Activated CD4-positive, alpha-beta T cell treated with anti-CD3 and anti-CD28 coated beads for 36 hours (primary cell): ENCODE measurements around the gene RPL19. TPM values are rescaled to one million over a fixed set of nuclear protein-coding genes. Genes with fewer than 3 reads are reported as not detected.

ENCODE experiments used
- ATAC-seq: fragments of 200-7000 bp; cut with Tn5 transposase; one replicate; pipeline ENCODE4 v1.10.0; 2021; ENCODE audit warnings: mild to moderate bottlenecking, moderate library complexity
- CTCF ChIA-PET: fragments of 350-600 bp; sonication (Branson Sonifier 250); formaldehyde crosslinking; loops from one replicate; lab custom pipeline; 2021; ENCODE audit warnings: antibody characterized with exemption; lab: Charles Lee
- POLR2A ChIA-PET: fragments of 350-600 bp; sonication (Branson Sonifier 250); formaldehyde crosslinking; loops from one replicate; lab custom pipeline; 2021; ENCODE audit warnings: antibody characterized with exemption, inconsistent platforms; lab: Charles Lee
- DNase-seq: peaks from one replicate; pipeline ENCODE4 v3.0.0-alpha.2; 2020
- H3K27ac Mint-ChIP-seq: one replicate; pipeline ENCODE4 v1.8.0; 2021; ENCODE audit warnings: mixed read lengths
- H3K27me3 Mint-ChIP-seq: one replicate; pipeline ENCODE4 v1.8.0; 2021; ENCODE audit warnings: mixed read lengths
- H3K36me3 Mint-ChIP-seq: one replicate; pipeline ENCODE4 v1.8.0; 2021; ENCODE audit warnings: low read depth, mixed read lengths
- H3K4me1 Mint-ChIP-seq: one replicate; pipeline ENCODE4 v1.8.0; 2021; ENCODE audit warnings: mixed read lengths
- H3K4me3 Mint-ChIP-seq: one replicate; pipeline ENCODE4 v1.8.0; 2021; ENCODE audit warnings: mild to moderate bottlenecking, moderate library complexity, mixed read lengths
- H3K9me3 Mint-ChIP-seq: one replicate; pipeline ENCODE4 v1.8.0; 2021; ENCODE audit warnings: low read depth, mixed read lengths
- intact Hi-C, 2 experiments: fragments of 100-400 bp; cut with DNase I in 1 of 2; cut with micrococcal nuclease in 1 of 2; formaldehyde crosslinking; loops; one replicate each; pipeline versions ENCODE4 v1.14.2 to v1.15.1; 2022 to 2024; cut with DNase I, micrococcal nuclease
- total RNA-seq, 2 experiments: library from RNA; stranded (reverse); gene quantifications; one replicate each; pipeline ENCODE4 v1.2.3, GENCODE V29; 2021

Gene RPL19
- total RNA-seq, 2 experiments from 2014 or later = 2,801 to 2,985 TPM

DNA sequence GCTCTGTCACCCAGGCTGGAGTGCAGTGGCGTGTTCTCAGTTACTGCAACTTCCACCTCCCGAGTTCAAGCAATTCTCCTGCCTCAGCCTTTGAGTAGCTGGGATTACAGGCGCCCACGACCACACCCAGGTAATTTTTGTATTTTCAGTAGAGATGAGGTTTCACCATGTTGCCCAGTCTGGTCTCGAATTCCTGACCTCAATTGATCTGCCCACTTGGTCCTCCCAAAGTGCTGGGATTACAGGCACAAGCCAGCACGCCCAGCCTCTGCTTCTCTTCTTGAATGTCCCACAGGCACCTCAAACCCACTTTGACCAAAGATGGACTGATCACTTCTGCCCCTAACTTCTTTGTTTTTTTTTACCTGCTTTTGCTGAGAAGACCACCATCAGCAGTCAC lies 29.5 kb upstream of the RPL19 start:
- Mint-ChIP-seq H3K4me1 (peaks cover 20% of the 10 kb centered on the region), H3K4me3 (no peak overlapping the region), H3K36me3 (no peaks in the 10 kb centered on the region), H3K27ac (no peak overlapping the region), H3K27me3 (peaks cover 18% of the 10 kb centered on the region), H3K9me3 (no peaks in the 10 kb centered on the region)
- ChIA-PET CTCF (interaction anchor here (0.6 to 1.6 kb wide), 3 partner anchors 67 to 479 kb away, joined by 3 to 4 read pairs (median 4); no protein-coding TSS in a partner anchor), POLR2A (interaction anchor here (0.6 kb wide), 1 partner anchor 36 kb away, joined by 3 read pairs; no protein-coding TSS in a partner anchor)
- DNase-seq (no peak), ATAC-seq (no peak)
- intact Hi-C loops = no loop called here

DNA sequence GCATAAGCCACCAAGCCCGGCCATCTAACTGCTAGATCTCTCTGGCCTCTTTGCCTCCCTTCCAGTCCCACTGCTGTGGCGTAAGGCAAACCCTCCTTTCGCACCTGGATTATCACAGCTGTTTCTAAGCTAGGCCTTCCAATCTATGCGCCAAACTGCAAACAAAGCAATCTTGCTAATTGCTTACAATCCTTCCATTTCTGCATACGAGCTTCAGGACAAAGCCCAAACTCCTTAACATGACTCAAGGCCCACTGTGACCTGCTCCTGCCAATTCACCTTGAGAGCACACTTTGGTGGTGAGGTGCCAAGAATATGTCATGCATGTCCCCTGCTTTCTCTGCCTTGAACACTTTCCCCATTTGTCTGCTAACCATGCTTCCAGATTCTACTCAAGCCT lies 28.1 kb upstream of the RPL19 start:
- CTCF ChIA-PET = interaction anchor here (0.7 to 4.5 kb wide), 6 partner anchors 12 to 332 kb away, joined by 3 to 49 read pairs (median 4); no protein-coding TSS in a partner anchor
- ATAC-seq (no peak), DNase-seq (no peak)
- peaks cover 16% of the 10 kb centered on the region for H3K4me1 Mint-ChIP-seq
- H3K9me3 Mint-ChIP-seq = no peaks in the 10 kb centered on the region
- no peaks in the 10 kb centered on the region for H3K36me3 Mint-ChIP-seq
- POLR2A ChIA-PET = interaction anchor here (0.9 kb wide), 1 partner anchor 23 kb away, joined by 3 read pairs; no protein-coding TSS in a partner anchor
- H3K27ac Mint-ChIP-seq = no peak overlapping the region
- H3K4me3 Mint-ChIP-seq = no peak overlapping the region
- intact Hi-C loops = no loop called here
- peaks cover 6% of the 10 kb centered on the region for H3K27me3 Mint-ChIP-seq

DNA sequence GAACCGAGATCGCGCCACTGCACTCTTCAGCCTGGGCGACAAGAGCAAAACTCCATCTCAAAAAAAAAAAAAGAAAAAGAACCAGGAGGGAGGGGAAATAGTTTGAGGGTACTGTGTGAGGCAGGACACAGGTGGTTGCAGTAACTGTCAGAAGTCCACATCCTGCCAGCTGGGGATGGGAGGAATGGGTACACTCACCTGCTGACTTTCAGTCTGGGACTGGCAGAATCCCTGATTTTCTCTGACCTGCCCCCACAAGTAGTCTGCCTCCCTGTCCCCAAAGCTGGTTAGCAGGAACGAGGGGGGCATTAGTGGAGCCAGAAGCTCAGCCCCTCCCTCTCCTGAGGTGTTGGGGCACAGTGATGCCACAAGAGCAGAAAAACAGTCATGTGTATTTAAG lies 27.0 kb upstream of the RPL19 start:
- no peak overlapping the region for H3K27ac Mint-ChIP-seq
- H3K27me3 Mint-ChIP-seq = peaks cover 2% of the 10 kb centered on the region
- ATAC-seq (no peak), DNase-seq (no peak)
- H3K4me1 Mint-ChIP-seq = peaks cover 9% of the 10 kb centered on the region
- no peak overlapping the region for H3K4me3 Mint-ChIP-seq
- H3K9me3 Mint-ChIP-seq = no peaks in the 10 kb centered on the region
- CTCF ChIA-PET = interaction anchor here (0.7 to 5.7 kb wide), 10 partner anchors 8 to 234 kb away, joined by 3 to 76 read pairs (median 4); partner anchors contain the start of genes ARL5C and RPL19
- peaks cover 10% of the 10 kb centered on the region for H3K36me3 Mint-ChIP-seq
- intact Hi-C loops = no loop called here
- POLR2A ChIA-PET = interaction anchor here (2.1 kb wide), 1 partner anchor 21 kb away, joined by 4 read pairs; the partner anchor contains the start of gene PLXDC1

DNA sequence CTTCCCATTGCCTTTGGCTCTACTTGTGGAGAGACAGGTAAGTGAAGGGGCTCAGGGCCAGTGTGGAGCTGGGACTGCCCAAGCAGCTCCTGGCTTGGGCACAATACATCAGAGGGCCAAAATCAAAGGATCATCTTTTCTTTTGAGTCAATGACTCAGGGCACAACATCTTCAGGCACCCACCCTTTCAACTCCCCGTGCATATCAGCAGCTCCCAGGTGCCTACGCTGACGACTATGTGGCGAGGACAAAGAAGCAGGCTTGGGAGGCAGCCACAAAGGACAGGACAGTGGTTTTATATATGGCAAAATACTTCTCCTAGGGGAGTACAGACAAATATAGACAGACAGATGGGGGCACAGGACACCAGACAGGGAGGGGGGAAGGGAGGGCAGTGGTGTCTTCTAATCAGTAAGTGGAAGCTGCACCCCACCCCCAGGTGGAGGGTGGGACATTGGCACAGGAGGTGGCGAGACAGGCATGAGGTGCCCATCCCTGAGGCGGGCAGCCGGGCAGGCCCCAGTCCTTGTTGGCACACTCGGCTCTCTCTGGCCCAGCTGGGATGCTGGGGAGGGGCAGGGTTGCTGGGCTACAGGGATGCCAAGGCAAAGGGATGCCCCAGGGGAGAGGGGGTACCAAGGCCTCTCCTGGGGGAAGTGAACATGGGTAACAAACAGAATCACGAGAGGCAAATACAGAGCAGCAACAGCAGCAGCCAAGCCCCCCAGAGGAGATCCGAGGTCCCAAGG lies 26.4 kb upstream of the RPL19 start:
- intact Hi-C loops = no loop called here

DNA sequence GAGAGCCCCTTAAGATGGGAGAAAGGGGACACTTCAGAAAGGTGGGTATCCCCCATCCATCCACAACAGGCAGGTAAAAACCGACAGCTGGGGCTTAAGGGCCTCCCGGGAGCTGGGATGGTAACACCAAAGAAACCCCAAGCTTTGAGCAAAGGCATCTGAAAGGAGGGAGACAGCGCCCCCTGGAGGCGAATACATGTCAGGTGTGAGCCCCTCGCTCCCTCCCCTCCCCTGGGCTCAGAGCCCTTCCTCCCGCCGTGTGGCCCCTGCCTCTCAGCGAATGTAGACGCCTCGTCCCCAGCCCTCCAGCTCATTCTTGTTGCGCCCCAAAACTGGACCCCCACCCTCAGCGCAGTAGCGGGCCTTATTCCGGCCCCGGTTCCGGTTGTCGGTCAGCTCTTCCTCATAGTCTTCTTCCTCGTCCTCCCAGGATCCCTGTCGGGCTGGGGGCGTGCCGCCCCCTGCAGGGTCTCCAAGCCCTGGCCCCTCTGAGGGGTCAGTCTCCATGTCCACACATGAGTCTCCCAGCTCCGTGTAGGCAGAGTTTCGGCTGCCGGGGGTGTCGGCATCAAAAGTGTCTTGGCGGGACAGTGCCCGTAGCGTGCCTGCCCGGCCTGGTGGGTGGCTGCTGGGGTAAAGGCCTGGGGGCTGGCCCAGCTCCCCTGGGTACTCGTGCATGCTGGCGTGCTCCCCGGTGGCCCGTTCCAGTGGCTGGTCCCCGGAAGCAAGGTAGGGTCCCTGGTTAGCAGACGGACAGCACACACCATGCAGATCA lies 25.0 kb upstream of the RPL19 start:
- peaks cover 10% of the 10 kb centered on the region for H3K36me3 Mint-ChIP-seq
- ATAC-seq = peak; percentile 88
- DNase-seq = peak; percentile 87
- H3K4me1 Mint-ChIP-seq = peaks cover 9% of the 10 kb centered on the region
- H3K27me3 Mint-ChIP-seq = no peaks in the 10 kb centered on the region
- no peak overlapping the region for H3K4me3 Mint-ChIP-seq
- POLR2A ChIA-PET = interaction anchor here (0.6 to 2.1 kb wide), 4 partner anchors 17 to 88 kb away, joined by 3 to 4 read pairs (median 4); partner anchors contain the start of genes PLXDC1 and RPL19
- H3K27ac Mint-ChIP-seq = no peak overlapping the region
- CTCF ChIA-PET = interaction anchor here (0.6 to 5.7 kb wide), 34 partner anchors 8 to 441 kb away, joined by 3 to 76 read pairs (median 4); partner anchors contain the start of gene ARL5C
- intact Hi-C loops = loop anchor here in 1 of 2 experiments (1.0 kb wide), 2 partner anchors 10 to 192 kb away; no protein-coding TSS in a partner anchor
- H3K9me3 Mint-ChIP-seq = no peaks in the 10 kb centered on the region

More for the DNA sequence above, 26.4 kb upstream of the RPL19 start:
- Mint-ChIP-seq H3K4me1 (peaks cover 9% of the 10 kb centered on the region), H3K9me3 (no peaks in the 10 kb centered on the region), H3K4me3 (no peak overlapping the region), H3K27me3 (no peaks in the 10 kb centered on the region), H3K36me3 (peaks cover 10% of the 10 kb centered on the region), H3K27ac (no peak overlapping the region)
- POLR2A ChIA-PET = interaction anchor here (2.1 kb wide), 1 partner anchor 22 kb away, joined by 4 read pairs; the partner anchor contains the start of gene PLXDC1
- no peak for ATAC-seq
- CTCF ChIA-PET = interaction anchor here (0.7 to 5.7 kb wide), 20 partner anchors 9 to 237 kb away, joined by 3 to 76 read pairs (median 3); partner anchors contain the start of genes ARL5C and RPL19
- DNase-seq = no peak

DNA sequence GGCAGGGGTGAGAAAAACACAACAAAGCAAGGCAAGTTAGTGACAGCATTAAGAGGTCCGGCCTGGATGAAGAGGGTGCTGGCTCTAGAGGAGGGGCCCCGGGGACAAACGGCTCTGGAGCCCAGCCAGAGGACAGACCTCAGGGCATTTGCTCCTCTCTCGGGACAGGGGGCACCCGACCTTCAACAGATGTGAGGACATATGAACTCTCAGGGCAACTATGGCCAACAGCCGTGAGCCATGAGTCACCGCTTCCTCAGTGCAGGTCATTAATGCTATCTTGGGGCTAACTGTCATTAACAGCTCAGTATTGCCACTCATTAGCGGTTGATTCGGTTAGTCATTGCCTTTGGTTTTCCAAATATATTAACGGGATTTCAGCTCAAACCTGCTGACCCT lies 24.4 kb upstream of the RPL19 start:
- H3K4me1 Mint-ChIP-seq = peaks cover 9% of the 10 kb centered on the region
- H3K36me3 Mint-ChIP-seq = peaks cover 10% of the 10 kb centered on the region
- H3K4me3 Mint-ChIP-seq = no peak overlapping the region
- DNase-seq (no peak), ATAC-seq (no peak)
- no peak overlapping the region for H3K27ac Mint-ChIP-seq
- POLR2A ChIA-PET = interaction anchor here (0.6 to 1.2 kb wide), 2 partner anchors 24 to 89 kb away, joined by 3 to 4 read pairs; partner anchors contain the start of gene RPL19
- H3K27me3 Mint-ChIP-seq = no peaks in the 10 kb centered on the region
- intact Hi-C loops = loop anchor here in 1 of 2 experiments (1.0 kb wide), 2 partner anchors 10 to 192 kb away; no protein-coding TSS in a partner anchor
- H3K9me3 Mint-ChIP-seq = no peaks in the 10 kb centered on the region
- CTCF ChIA-PET = interaction anchor here (0.6 to 5.7 kb wide), 22 partner anchors 8 to 441 kb away, joined by 3 to 76 read pairs (median 5); partner anchors contain the start of gene ARL5C

DNA sequence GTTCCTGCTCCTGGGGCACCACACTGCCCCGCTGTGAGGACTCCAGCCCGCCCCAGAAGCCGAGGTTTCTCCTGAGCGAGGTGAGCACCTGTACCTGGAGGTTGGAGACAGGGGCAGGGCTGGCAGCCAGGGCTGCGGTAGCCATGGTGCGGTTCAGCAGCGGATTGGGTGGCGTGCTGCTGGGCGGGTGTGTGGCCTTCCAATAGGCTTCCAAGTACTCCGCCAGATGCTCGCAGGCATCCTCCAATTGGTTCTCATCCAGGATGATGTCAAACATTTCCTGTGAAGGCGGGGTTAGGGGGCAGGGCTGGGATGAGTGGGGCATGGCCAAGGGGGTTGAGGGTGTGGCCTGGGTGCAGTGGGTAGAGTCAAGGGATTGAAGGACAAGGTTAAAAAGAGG lies 22.8 kb upstream of the RPL19 start:
- H3K4me1 Mint-ChIP-seq = peaks cover 9% of the 10 kb centered on the region
- intact Hi-C loops = no loop called here
- peak; percentile 29 for DNase-seq
- ChIA-PET CTCF (interaction anchor here (5.7 kb wide), 1 partner anchor 12 kb away, joined by 76 read pairs; the partner anchor contains the start of gene ARL5C), POLR2A (no interaction called here)
- peaks cover 10% of the 10 kb centered on the region for H3K36me3 Mint-ChIP-seq
- H3K4me3 Mint-ChIP-seq = no peak overlapping the region
- peak; percentile 31 for ATAC-seq
- no peak overlapping the region for H3K27ac Mint-ChIP-seq
- no peaks in the 10 kb centered on the region for H3K27me3 Mint-ChIP-seq
- H3K9me3 Mint-ChIP-seq = no peaks in the 10 kb centered on the region

DNA sequence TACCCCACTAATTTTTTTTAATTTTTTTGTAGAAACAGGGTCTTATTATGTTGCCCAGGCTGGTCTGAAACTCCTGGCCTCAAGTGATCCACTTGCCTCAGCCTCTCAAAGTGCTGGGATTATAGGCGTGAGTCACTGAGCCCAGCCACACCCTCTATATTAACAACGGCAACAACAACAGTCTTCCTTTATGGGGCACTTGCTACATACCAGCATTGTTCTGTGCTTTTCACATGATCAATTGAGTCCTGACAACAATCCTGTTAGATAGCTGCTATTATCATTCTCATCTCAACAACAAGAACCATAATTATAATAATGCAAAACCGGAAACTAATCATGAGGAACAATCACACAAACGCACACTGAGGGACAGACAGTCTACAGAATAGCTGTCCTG lies 21.5 kb upstream of the RPL19 start:
- intact Hi-C loops = no loop called here
- Mint-ChIP-seq H3K36me3 (peaks cover 15% of the 10 kb centered on the region), H3K9me3 (no peaks in the 10 kb centered on the region), H3K27me3 (no peaks in the 10 kb centered on the region), H3K4me3 (no peak overlapping the region), H3K4me1 (peaks cover 4% of the 10 kb centered on the region), H3K27ac (no peak overlapping the region)
- ChIA-PET POLR2A (no interaction called here), CTCF (interaction anchor here (0.6 to 0.7 kb wide), 2 partner anchors 33 to 61 kb away, joined by 3 to 4 read pairs; no protein-coding TSS in a partner anchor)
- ATAC-seq = no peak
- DNase-seq = no peak

DNA sequence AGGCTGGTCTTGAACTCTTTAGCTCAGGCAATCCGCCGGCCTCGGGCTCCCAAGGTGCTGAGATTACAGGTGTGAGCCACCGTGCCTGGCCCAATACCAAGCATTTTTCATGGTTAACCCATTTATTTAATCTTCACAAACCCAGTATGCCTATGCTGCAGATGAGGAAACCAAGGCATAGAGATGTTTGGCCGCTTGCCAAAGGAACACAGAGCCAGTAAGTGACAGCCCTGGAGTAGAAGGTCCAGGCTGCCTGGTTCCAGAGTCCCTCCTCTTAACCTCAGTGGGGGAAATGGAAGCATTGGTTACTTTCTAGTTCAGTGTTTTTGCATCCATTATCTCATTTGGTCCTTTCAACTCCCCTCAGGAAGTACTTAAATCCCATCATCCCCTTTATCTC lies 18.8 kb upstream of the RPL19 start:
- ATAC-seq = no peak
- H3K27ac Mint-ChIP-seq = no peak overlapping the region
- H3K4me1 Mint-ChIP-seq = no peaks in the 10 kb centered on the region
- ChIA-PET POLR2A (no interaction called here), CTCF (no interaction called here)
- peaks cover 25% of the 10 kb centered on the region for H3K36me3 Mint-ChIP-seq
- no peaks in the 10 kb centered on the region for H3K27me3 Mint-ChIP-seq
- intact Hi-C loops = no loop called here
- no peaks in the 10 kb centered on the region for H3K9me3 Mint-ChIP-seq
- no peak overlapping the region for H3K4me3 Mint-ChIP-seq
- no peak for DNase-seq

DNA sequence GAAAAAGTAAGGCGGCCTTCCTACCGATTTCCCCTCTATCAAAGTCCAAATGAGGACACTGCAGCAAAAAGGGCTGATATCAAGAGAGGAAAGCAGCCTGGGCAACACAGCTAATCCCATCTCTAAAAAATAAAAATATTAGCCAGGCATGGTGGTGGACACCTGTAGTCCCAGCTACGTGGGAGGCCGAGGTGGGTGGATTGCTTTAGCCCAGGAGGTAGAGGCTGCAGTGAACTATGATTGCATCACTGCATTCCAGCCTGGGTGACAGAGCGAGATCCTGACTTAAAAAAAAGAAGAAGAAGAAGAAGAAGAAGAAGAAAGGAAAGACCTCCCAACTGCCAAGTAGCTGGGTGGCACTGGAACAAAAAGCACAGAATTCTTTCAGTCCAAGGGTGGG lies 17.0 kb upstream of the RPL19 start:
- Mint-ChIP-seq H3K4me1 (no peaks in the 10 kb centered on the region), H3K36me3 (peaks cover 23% of the 10 kb centered on the region), H3K27me3 (no peaks in the 10 kb centered on the region), H3K9me3 (no peaks in the 10 kb centered on the region), H3K27ac (no peak overlapping the region), H3K4me3 (no peak overlapping the region)
- POLR2A ChIA-PET = interaction anchor here (0.6 kb wide), 1 partner anchor 24 kb away, joined by 5 read pairs; no protein-coding TSS in a partner anchor
- ATAC-seq (no peak), DNase-seq (no peak)
- intact Hi-C loops = no loop called here
- CTCF ChIA-PET = interaction anchor here (0.7 to 2.0 kb wide), 4 partner anchors 8 to 53 kb away, joined by 3 to 13 read pairs (median 6); no protein-coding TSS in a partner anchor
